Transverse colon (tissue), 4 donors: Measurements from ENCODE around the gene CCNF. TPM values are rescaled to one million over a fixed set of nuclear protein-coding genes. Genes with fewer than 3 reads are reported as not detected.

Experiments
- DNase-seq: peaks from one replicate; pipeline ENCODE4 v3.0.0-alpha.2; 2019
- H3K27ac ChIP-seq, 4 donors: fragments of 200-600 bp; sonication (generic); 2 replicates each; pipeline ENCODE4 v1.5.1; 2016 to 2018; ENCODE audit warnings: inconsistent platforms in 4 of 4
- H3K27me3 ChIP-seq: fragments of 200-600 bp; sonication (generic); 2 replicates; pipeline ENCODE4 v1.5.1; 2017; ENCODE audit warnings: inconsistent platforms
- H3K36me3 ChIP-seq, 4 donors: fragments of 200-600 bp; sonication (generic); 2 replicates each; pipeline ENCODE4 v1.5.1; 2017 to 2019; ENCODE audit warnings: inconsistent platforms in 4 of 4
- H3K4me1 ChIP-seq, 4 donors: fragments of 200-600 bp; sonication (generic); 2 replicates each; pipeline ENCODE4 v1.5.1; 2017 to 2020; ENCODE audit warnings: inconsistent platforms in 4 of 4
- H3K4me3 ChIP-seq, 4 donors: fragments of 200-600 bp; sonication (generic); 1 replicate in 1 of 4; 2 replicates in 3 of 4; pipeline versions ENCODE4 v1.5.1 to v1.6.1; 2017 to 2019; ENCODE audit warnings: inconsistent platforms in 4 of 4
- H3K9me3 ChIP-seq, 2 donors: fragments of 200-600 bp; sonication (generic); 2 replicates each; pipeline ENCODE4 v1.5.1; 2017 to 2019; ENCODE audit warnings: inconsistent platforms in 2 of 2
- EP300 ChIP-seq: sonication (generic); formaldehyde crosslinking; IDR thresholded peaks from one replicate; pipeline ENCODE4 v1.6.1; 2017; ENCODE audit warnings: antibody characterized with exemption, low read depth
- POLR2A ChIP-seq: fragments of 450-650 bp; IDR thresholded peaks from one replicate; pipeline ENCODE4 v1.6.1; 2016; ENCODE audit warnings: antibody characterized with exemption, mild to moderate bottlenecking, moderate library complexity
- POLR2AphosphoS5 ChIP-seq, 3 donors: sonication (generic); formaldehyde crosslinking; IDR thresholded peaks; one replicate each; pipeline ENCODE4 v1.6.1; 2016; ENCODE audit warnings: antibody characterized with exemption in 3 of 3
- WGBS, 2 donors: methylation state at CpG; one replicate each; pipeline ENCODE4 v1.1.5; 2018; ENCODE audit warnings: low coverage in 1 of 2; 5-methylcytosine and 5-hydroxymethylcytosine counted together
- in situ Hi-C, 4 donors: fragments of 200-750 bp; cut with MboI; loops; one replicate each; pipeline versions ENCODE4 v1.15.0 to v1.15.1; 2017; ENCODE audit warnings: low sequenced_read_pairs in 3 of 4, low pct_ligation_motif_present in 1 of 4, low pct_unique_long_range_greater_than_20kb in 1 of 4
- intact Hi-C: fragments of 100-400 bp; cut with DNase I; formaldehyde crosslinking; loops from one replicate; pipeline ENCODE4 v1.15.1; 2023; ENCODE audit warnings: low total_unique reads
- total RNA-seq, 4 donors: library from RNA; depleted of rRNA; stranded (reverse); fragments of >200 nt; gene quantifications; one replicate each; pipeline ENCODE4 v1.1.0, GENCODE V29; 2016
- TF ChIP-seq, protein P1 (sequence below), 5 experiments: fragments of 200-600 bp in 3 of 5; fragments of 450-650 bp in 2 of 5; sonication (generic) in 3 of 5; IDR thresholded peaks; 1 replicate in 2 of 5; 2 replicates in 3 of 5; pipeline ENCODE4 v1.5.1; 2016 to 2017; ENCODE audit warnings: antibody characterized with exemption in 5 of 5, inconsistent platforms in 3 of 5, mild to moderate bottlenecking in 2 of 5, moderate library complexity in 1 of 5

The CCNF gene
- total RNA-seq, 4 donors from 2014 or later, result 0.75 to 24.9 (median 2.3) TPM

DNA sequence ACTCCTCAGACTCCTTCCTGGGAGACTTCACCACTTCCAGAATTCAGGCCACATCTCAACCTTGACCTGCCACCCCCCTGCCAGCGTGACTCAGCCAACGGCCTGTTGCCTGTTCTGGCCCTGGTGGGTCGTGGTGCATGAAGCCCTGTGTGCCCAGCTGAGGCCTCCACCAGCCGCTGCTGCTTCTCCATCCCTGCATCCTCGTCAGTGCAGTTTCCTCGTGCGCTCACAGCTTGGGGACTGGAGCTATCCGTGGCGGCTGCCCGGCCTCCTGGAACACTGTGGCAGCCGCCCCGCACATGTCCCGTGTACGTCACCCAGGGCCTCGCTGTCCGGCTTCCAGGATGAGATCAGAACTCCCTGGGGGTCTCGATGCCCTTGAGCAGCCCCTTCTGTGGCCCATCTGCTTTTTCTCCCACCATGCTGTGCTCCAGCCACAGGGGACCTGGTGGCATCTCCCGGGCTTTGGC is 22.6 kb downstream of the CCNF start:
- no peak for DNase-seq
- in situ Hi-C loops, result no loop called here
- H3K4me3 ChIP-seq, result no peak overlapping the region
- H3K27me3 ChIP-seq, result no peaks in the 10 kb centered on the region
- no peak for TF ChIP-seq POLR2AphosphoS5 (IDR thresholded peaks at IDR 0.05)
- TF ChIP-seq POLR2A, result no peak
- TF ChIP-seq, protein P1, sequence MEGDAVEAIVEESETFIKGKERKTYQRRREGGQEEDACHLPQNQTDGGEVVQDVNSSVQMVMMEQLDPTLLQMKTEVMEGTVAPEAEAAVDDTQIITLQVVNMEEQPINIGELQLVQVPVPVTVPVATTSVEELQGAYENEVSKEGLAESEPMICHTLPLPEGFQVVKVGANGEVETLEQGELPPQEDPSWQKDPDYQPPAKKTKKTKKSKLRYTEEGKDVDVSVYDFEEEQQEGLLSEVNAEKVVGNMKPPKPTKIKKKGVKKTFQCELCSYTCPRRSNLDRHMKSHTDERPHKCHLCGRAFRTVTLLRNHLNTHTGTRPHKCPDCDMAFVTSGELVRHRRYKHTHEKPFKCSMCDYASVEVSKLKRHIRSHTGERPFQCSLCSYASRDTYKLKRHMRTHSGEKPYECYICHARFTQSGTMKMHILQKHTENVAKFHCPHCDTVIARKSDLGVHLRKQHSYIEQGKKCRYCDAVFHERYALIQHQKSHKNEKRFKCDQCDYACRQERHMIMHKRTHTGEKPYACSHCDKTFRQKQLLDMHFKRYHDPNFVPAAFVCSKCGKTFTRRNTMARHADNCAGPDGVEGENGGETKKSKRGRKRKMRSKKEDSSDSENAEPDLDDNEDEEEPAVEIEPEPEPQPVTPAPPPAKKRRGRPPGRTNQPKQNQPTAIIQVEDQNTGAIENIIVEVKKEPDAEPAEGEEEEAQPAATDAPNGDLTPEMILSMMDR (IDR thresholded peaks at IDR 0.05), result no peak
- no peak for TF ChIP-seq EP300
- 95% methylated on average over 18 of the region's 18 CpGs; no CpG with 5 or more reads in 1 of the 2 donors for WGBS, 2 donors
- intact Hi-C loops, result no loop called here
- H3K4me1 ChIP-seq, result no peaks in the 10 kb centered on the region
- no peak overlapping the region for H3K27ac ChIP-seq
- H3K36me3 ChIP-seq, result peaks cover 0 to 6% (median 0%) of the 10 kb centered on the region in 4 donors
- no peaks in the 10 kb centered on the region for H3K9me3 ChIP-seq

DNA sequence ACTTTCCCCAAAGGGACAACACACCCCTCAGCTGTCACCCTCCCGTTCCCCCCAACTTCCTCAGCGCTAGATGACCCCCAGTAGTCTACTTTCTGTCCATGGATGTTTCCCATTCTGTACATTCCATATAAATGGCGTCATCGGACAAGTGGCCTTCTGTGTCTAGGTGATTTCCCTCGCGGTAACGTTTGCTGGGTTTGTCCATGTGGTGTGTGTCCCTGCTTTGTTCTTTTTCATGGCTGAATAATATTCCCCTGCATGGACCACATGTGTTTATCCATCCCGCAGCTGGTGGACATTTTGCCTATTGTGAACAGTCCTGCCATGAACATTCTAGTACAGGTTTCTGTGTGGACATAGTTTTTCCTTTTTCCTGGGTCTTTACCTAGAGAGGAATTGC is 23.4 kb downstream of the CCNF start:
- in situ Hi-C loops (no loop called here), intact Hi-C loops (no loop called here)
- TF ChIP-seq, protein P1 (IDR thresholded peaks at IDR 0.05), result no peak
- TF ChIP-seq EP300 (no peak), POLR2A (no peak), POLR2AphosphoS5 (IDR thresholded peaks at IDR 0.05) (no peak)
- Histone ChIP-seq H3K9me3 (no peaks in the 10 kb centered on the region), H3K4me1 (no peaks in the 10 kb centered on the region), H3K27me3 (no peaks in the 10 kb centered on the region), H3K36me3 (peaks cover 0 to 6% (median 0%) of the 10 kb centered on the region in 4 donors), H3K27ac (no peak overlapping the region), H3K4me3 (no peak overlapping the region)
- DNase-seq, result no peak
- WGBS, 2 donors, result 98% methylated on average over 8 of the region's 8 CpGs

DNA sequence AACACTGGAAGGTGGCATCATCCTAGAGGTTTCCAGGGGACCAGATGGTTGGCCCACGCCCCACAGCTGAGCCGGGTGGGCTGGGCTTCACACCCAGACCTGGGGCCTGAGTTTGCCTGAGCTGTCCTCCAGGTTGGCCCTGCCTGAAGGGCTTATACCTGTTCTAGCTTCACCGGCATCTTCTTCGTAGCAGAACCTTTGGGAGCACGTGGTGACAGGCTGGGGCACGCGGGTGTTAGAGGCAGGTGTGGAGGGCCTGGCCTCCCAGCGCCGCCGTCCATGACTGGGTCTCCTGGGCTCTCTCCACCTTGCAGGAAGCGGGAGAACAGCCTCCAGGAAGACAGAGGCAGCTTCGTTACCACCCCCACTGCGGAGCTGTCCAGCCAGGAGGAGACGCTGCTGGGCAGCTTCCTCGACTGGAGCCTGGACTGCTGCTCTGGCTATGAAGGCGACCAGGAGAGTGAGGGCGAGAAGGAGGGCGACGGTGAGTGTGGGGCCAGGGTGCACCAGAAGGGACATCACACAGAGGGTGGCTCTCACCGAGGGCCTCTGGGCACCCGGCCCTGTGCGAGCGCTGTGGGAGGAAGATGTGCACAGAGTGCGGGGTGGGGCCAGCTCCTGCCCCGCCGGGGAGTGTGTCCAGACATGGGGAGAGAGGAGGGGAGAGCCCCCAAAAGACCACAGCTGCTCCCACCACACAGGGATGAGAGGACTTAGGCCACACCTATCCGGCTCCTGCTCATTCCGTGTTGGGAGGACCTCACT is 26.0 kb downstream of the CCNF start:
- Histone ChIP-seq H3K9me3 (no peaks in the 10 kb centered on the region), H3K4me1 (peaks cover 7 to 11% (median 10%) of the 10 kb centered on the region in 4 donors), H3K36me3 (peaks cover 0 to 6% (median 0%) of the 10 kb centered on the region in 4 donors), H3K27me3 (no peaks in the 10 kb centered on the region), H3K4me3 (no peak overlapping the region), H3K27ac (no peak overlapping the region)
- 91 to 97% methylated on average over 5 to 28 of the region's 28 CpGs for WGBS, 2 donors
- no peak for DNase-seq
- in situ Hi-C loops (no loop called here), intact Hi-C loops (no loop called here)
- TF ChIP-seq, protein P1 (IDR thresholded peaks at IDR 0.05), result no peak
- TF ChIP-seq POLR2A (no peak), EP300 (no peak), POLR2AphosphoS5 (IDR thresholded peaks at IDR 0.05) (no peak)

DNA sequence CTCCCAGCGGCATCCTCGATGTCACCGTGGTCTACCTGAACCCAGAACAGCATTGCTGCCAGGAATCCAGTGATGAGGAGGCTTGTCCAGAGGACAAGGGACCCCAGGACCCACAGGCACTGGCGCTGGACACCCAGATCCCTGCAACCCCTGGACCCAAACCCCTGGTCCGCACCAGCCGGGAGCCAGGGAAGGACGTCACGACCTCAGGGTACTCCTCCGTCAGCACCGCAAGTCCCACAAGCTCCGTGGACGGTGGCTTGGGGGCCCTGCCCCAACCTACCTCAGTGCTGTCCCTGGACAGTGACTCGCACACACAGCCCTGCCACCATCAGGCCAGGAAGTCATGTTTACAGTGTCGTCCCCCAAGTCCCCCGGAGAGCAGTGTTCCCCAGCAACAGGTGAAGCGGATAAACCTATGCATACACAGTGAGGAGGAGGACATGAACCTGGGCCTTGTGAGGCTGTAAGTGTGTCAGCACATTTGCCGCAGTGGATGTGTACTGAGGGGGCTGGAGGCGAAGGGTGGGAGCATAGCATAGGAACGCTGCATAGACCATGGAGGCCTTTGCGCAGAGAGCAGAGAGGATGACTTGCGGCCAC is 27.4 kb downstream of the CCNF start:
- Histone ChIP-seq H3K4me1 (peaks cover 11 to 19% (median 15%) of the 10 kb centered on the region in 4 donors), H3K36me3 (peaks cover 0 to 6% (median 0%) of the 10 kb centered on the region in 4 donors), H3K27me3 (no peaks in the 10 kb centered on the region), H3K4me3 (no peak overlapping the region), H3K9me3 (no peaks in the 10 kb centered on the region), H3K27ac (no peak overlapping the region)
- intact Hi-C loops (no loop called here), in situ Hi-C loops (no loop called here)
- 91 to 94% methylated on average over 5 to 21 of the region's 21 CpGs for WGBS, 2 donors
- no peak for TF ChIP-seq POLR2A
- TF ChIP-seq, protein P1 (IDR thresholded peaks at IDR 0.05), result no peak
- no peak for TF ChIP-seq EP300
- TF ChIP-seq POLR2AphosphoS5 (IDR thresholded peaks at IDR 0.05), result no peak
- DNase-seq, result no peak
